WTC11 (cell line): ENCODE results near the gene CLECL1.

Experiments
- ZBTB21 ChIP-seq: sonication (generic); formaldehyde crosslinking; IDR thresholded peaks from 2 replicates; pipeline ENCODE4 v1.8.1; 2023; ENCODE audit warnings: mild to moderate bottlenecking, missing genetic modification reagents, borderline replicate concordance
- TF ChIP-seq, protein P1 (sequence below): fragments of 200-600 bp; IDR thresholded peaks from 2 replicates; pipeline ENCODE4 v1.8.0; 2022; ENCODE audit warnings: antibody characterized with exemption

DNA sequence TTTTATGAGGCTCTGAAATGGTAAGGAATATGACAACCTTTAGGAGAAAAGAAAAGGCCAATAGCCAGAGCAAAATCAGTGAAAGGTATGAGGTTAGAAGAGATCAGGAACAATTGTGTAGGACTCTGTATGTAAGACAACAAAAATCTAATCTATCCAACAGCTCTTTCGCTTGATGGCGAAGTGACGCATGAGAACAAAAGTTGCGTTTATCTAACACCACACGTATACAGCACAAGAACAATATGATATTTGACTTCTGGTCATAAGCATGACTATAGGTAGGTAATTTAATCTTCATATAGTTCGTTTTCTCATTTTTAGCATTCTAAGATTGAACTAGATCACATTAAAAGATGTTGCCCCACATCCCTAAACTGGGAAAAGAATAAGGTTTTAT lies 1.5 kb downstream of the CLECL1 start:
- TF ChIP-seq ZBTB21: no peak
- TF ChIP-seq, protein P1, sequence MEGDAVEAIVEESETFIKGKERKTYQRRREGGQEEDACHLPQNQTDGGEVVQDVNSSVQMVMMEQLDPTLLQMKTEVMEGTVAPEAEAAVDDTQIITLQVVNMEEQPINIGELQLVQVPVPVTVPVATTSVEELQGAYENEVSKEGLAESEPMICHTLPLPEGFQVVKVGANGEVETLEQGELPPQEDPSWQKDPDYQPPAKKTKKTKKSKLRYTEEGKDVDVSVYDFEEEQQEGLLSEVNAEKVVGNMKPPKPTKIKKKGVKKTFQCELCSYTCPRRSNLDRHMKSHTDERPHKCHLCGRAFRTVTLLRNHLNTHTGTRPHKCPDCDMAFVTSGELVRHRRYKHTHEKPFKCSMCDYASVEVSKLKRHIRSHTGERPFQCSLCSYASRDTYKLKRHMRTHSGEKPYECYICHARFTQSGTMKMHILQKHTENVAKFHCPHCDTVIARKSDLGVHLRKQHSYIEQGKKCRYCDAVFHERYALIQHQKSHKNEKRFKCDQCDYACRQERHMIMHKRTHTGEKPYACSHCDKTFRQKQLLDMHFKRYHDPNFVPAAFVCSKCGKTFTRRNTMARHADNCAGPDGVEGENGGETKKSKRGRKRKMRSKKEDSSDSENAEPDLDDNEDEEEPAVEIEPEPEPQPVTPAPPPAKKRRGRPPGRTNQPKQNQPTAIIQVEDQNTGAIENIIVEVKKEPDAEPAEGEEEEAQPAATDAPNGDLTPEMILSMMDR: no peak
